ENCODE measurements around the gene AP5Z1.

The AP5Z1 gene

DNA sequence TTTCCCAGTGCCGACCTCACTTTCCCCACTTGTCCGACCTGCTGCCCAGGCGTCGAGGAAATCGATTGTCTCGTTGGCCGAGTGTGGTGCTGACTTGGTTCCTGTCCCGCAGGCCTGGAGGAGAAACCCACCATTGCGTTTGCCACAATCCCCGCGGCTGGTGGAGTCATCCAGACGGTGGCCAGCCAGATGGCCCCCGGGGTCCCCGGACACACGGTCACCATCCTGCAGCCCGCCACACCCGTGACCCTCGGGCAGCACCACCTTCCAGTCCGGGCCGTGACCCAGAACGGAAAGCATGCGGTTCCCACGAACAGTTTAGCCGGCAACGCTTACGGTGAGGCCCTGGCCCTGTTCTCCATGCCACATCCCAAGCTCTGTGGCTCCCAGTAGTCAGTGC lies 14.5 kb upstream of the AP5Z1 start:
- no peaks in the 10 kb centered on the region for H3K27me3 ChIP-seq (ENCODE audit: insufficient read depth, low read length, poor library complexity)
- H3K27ac ChIP-seq (ENCODE audit: low read length): no peak overlapping the region
- no peaks in the 10 kb centered on the region for H3K4me1 ChIP-seq (ENCODE audit: insufficient read depth, low read length)
- no peaks in the 10 kb centered on the region for H3K79me2 ChIP-seq (ENCODE audit: insufficient read depth, low read length)
- no peak for DNase-seq
- H3K4me2 ChIP-seq (ENCODE audit: insufficient read depth, low read length): no peak overlapping the region
- peaks cover 92% of the 10 kb centered on the region for H3K36me3 ChIP-seq (ENCODE audit: insufficient read depth, low read length)
- H2AFZ ChIP-seq (ENCODE audit: low read depth, low read length): no peak overlapping the region
- no peaks in the 10 kb centered on the region for H3K9me3 ChIP-seq (ENCODE audit: insufficient read depth, low read length, severe bottlenecking)
- no peak overlapping the region for H3K4me3 ChIP-seq (ENCODE audit: low read depth in 1 of 2, low read length in 2 of 2)
- no peak overlapping the region for H3K9ac ChIP-seq (ENCODE audit: low read depth, low read length)
- TF ChIP-seq, protein P1, sequence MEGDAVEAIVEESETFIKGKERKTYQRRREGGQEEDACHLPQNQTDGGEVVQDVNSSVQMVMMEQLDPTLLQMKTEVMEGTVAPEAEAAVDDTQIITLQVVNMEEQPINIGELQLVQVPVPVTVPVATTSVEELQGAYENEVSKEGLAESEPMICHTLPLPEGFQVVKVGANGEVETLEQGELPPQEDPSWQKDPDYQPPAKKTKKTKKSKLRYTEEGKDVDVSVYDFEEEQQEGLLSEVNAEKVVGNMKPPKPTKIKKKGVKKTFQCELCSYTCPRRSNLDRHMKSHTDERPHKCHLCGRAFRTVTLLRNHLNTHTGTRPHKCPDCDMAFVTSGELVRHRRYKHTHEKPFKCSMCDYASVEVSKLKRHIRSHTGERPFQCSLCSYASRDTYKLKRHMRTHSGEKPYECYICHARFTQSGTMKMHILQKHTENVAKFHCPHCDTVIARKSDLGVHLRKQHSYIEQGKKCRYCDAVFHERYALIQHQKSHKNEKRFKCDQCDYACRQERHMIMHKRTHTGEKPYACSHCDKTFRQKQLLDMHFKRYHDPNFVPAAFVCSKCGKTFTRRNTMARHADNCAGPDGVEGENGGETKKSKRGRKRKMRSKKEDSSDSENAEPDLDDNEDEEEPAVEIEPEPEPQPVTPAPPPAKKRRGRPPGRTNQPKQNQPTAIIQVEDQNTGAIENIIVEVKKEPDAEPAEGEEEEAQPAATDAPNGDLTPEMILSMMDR (IDR thresholded peaks at IDR 0.05; ENCODE audit: borderline replicate concordance, extremely low read depth, low read length, poor library complexity, severe bottlenecking): no peak
- TF ChIP-seq EZH2 (IDR thresholded peaks at IDR 0.05; ENCODE audit: borderline replicate concordance, low read depth, low read length, severe bottlenecking): no peak
- peaks cover 27% of the 10 kb centered on the region for H4K20me1 ChIP-seq (ENCODE audit: insufficient read depth, low read length)
- ATAC-seq (ENCODE audit: insufficient read depth, low read depth): no peak

DNA sequence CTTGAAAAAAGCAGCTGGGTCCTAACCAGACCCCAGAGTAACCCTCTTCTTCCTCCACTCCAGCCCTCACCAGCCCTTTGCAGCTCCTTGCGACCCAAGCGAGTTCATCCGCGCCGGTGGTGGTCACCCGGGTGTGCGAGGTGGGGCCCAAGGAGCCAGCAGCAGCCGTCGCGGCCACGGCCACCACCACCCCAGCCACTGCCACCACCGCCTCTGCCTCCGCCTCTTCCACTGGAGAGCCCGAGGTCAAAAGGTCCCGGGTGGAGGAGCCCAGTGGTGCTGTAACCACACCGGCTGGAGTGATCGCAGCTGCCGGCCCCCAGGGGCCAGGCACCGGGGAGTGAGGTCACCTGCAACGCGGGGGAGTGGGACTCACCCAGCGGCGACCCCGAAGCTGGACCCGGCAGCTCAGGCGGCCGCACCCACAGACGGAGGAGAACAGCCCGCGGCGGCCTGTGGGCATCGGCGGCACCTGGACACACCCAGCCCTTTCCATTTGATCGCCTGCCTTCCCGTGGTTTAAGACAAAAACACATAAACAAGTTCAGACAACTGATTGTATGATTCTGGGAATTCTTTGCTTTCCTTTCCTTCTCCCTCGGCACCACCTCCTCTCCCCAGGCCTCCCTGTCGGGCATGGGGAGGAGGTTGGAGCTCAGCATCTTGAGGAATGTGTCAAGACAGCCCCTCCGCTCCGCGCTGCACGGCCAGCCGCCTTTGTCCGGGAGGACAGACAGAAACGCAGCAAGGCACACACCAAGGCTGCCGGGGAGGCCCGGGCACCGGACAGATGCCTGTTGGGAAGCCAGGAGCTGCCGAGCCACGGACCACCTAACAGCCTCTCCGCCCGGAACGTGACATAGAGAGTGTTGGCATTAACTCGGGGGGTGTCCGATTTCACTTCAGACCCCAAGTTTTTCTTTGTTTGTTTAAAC lies 13.0 kb upstream of the AP5Z1 start:
- ATAC-seq (ENCODE audit: insufficient read depth, low read depth): no peak
- H3K4me2 ChIP-seq (ENCODE audit: insufficient read depth, low read length): no peak overlapping the region
- H4K20me1 ChIP-seq (ENCODE audit: insufficient read depth, low read length): peaks cover 31% of the 10 kb centered on the region
- H3K9me3 ChIP-seq (ENCODE audit: insufficient read depth, low read length, severe bottlenecking): no peaks in the 10 kb centered on the region
- TF ChIP-seq EZH2 (IDR thresholded peaks at IDR 0.05; ENCODE audit: borderline replicate concordance, low read depth, low read length, severe bottlenecking): no peak
- TF ChIP-seq, protein P1 (IDR thresholded peaks at IDR 0.05; ENCODE audit: borderline replicate concordance, extremely low read depth, low read length, poor library complexity, severe bottlenecking): no peak
- H3K4me1 ChIP-seq (ENCODE audit: insufficient read depth, low read length): no peaks in the 10 kb centered on the region
- H3K27ac ChIP-seq (ENCODE audit: low read length): no peak overlapping the region
- DNase-seq: no peak
- no peaks in the 10 kb centered on the region for H3K79me2 ChIP-seq (ENCODE audit: insufficient read depth, low read length)
- H3K27me3 ChIP-seq (ENCODE audit: insufficient read depth, low read length, poor library complexity): no peaks in the 10 kb centered on the region
- no peak overlapping the region for H2AFZ ChIP-seq (ENCODE audit: low read depth, low read length)
- no peak overlapping the region for H3K4me3 ChIP-seq (ENCODE audit: low read depth in 1 of 2, low read length in 2 of 2)
- H3K36me3 ChIP-seq (ENCODE audit: insufficient read depth, low read length): peaks cover 85% of the 10 kb centered on the region
- no peak overlapping the region for H3K9ac ChIP-seq (ENCODE audit: low read depth, low read length)

DNA sequence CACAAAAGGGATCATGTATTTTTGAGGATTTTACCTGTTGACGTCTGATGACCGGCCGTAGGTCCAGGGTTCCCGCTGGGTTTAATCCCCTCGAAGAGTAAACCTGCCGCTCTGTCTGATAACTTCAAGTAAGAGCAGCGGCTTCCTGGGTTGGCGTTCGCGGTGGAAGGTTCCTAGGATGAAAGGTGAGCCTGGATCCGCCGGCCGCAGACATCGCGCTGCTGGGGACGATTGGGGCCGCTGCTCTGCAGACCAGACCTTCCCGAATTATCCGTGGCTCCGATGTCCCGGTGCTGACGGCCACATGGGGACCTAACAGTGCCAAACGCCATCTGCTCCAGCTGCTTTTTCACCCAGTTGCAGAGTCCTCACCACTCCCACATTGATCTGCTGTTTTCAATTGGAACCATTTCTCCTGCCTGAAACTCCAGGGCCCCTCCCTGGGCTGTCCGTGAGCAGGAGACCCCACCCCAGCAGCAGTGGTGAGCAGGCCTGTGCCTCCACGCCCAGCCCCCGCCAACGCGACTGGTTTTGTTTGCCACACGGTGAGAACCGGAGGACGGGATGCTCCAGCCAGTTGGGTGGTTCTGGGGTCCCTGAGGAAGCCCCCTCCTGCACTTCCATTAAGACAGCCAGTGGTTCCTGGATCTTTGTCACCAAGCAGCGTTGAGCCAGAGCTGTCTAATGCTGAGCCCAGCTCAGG lies 12.2 kb upstream of the AP5Z1 start:
- H2AFZ ChIP-seq (ENCODE audit: low read depth, low read length): no peak overlapping the region
- no peak overlapping the region for H3K27ac ChIP-seq (ENCODE audit: low read length)
- H3K9ac ChIP-seq (ENCODE audit: low read depth, low read length): no peak overlapping the region
- no peaks in the 10 kb centered on the region for H3K9me3 ChIP-seq (ENCODE audit: insufficient read depth, low read length, severe bottlenecking)
- peaks cover 79% of the 10 kb centered on the region for H3K36me3 ChIP-seq (ENCODE audit: insufficient read depth, low read length)
- no peaks in the 10 kb centered on the region for H3K27me3 ChIP-seq (ENCODE audit: insufficient read depth, low read length, poor library complexity)
- no peaks in the 10 kb centered on the region for H3K79me2 ChIP-seq (ENCODE audit: insufficient read depth, low read length)
- TF ChIP-seq, protein P1 (IDR thresholded peaks at IDR 0.05; ENCODE audit: borderline replicate concordance, extremely low read depth, low read length, poor library complexity, severe bottlenecking): no peak
- no peaks in the 10 kb centered on the region for H3K4me1 ChIP-seq (ENCODE audit: insufficient read depth, low read length)
- H3K4me3 ChIP-seq (ENCODE audit: low read depth in 1 of 2, low read length in 2 of 2): no peak overlapping the region
- H3K4me2 ChIP-seq (ENCODE audit: insufficient read depth, low read length): no peak overlapping the region
- ATAC-seq (ENCODE audit: insufficient read depth, low read depth) (no peak), DNase-seq (no peak)
- peaks cover 31% of the 10 kb centered on the region for H4K20me1 ChIP-seq (ENCODE audit: insufficient read depth, low read length)

All from DND-41 (cell line).